ENCODE results near the gene EMC10. TPM values are rescaled to one million over a fixed set of nuclear protein-coding genes. Genes with fewer than 3 reads are reported as not detected.
"Not testable (repeated sequence)": the region's sequence is repeated elsewhere in the genome, so short reads cannot be mapped to it uniquely, and the experiment has no call there.

Gene EMC10
- total RNA-seq, 1 donor from 2014 or later: 70.8 TPM

GRCh38 chr19:50450369-50451222 lies 25.7 kb upstream of the EMC10 start:
- intact Hi-C loops (cut with micrococcal nuclease): no loop called here

DNA sequence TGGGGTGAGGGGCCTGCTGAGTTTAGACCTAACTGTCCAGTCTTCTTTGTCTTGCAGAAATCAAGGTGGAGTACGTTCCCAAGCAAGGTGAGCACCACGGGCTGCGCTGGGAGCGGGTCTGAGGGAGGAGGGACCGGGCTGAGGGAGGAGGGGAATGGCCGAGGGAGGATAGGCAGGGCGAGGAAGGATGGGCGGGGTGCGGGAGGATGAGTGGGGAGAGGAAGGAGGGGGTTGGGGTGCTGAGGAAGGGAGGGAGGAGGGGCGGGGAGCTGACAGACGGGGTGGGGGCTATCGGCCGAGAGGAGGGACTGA lies 25.1 kb upstream of the EMC10 start:
- intact Hi-C loops (cut with micrococcal nuclease): no loop called here

GRCh38 chr19:50453243-50453642 lies 23.1 kb upstream of the EMC10 start:
- intact Hi-C loops (cut with micrococcal nuclease): no loop called here

- intact Hi-C loops (cut with micrococcal nuclease): no loop called here
Measured at GRCh38 chr19:50455992-50456391, 20.3 kb upstream of the EMC10 start.

DNA sequence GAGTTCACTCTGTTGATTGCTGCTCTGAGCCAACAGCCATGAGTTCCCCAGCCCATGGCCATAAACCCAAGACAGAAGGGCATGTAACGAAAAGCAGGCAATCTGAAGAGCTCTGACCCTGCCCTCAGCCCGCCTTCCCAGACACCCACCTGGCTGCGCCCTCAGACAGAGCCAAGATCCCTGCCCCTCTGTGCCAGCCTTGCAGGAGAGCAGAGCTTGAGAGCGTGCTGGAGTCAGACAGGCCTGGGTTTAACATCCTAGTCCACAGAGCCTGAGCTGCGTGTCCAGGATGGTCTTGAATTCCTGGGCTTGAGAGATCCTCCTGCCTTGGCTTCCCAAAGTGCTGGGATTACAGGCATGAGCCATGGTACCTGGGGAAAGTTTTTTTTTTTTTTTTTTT lies 19.0 kb upstream of the EMC10 start:
- intact Hi-C loops (cut with micrococcal nuclease): no loop called here

DNA sequence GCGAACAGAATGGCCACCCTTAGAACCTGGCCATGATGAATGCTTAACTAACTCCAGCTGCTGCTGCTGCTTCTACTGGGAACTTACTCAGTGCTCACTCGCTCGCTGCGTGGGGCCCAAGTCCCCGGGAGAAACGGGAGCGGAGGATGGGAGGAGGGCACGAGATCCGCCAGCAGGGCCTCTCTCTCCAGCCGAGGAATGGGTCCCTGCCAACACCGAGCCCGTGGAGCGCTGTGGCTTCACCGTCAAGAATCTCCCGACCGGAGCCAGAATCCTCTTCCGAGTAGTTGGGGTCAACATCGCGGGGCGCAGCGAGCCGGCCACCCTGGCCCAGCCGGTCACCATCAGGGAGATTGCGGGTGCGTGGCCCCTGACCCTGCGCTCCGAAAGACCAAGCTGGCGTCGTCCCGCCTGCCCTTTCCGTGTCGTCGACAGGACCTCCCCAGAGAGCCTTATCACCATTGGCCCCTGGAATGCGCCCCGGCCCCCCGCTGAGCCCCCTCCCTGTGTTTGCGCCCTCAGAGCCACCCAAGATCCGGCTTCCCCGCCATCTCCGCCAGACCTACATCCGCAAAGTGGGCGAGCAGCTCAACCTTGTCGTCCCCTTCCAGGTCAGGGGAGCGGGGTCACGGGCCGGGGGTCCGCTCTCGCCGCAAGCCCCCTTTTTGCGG lies 17.8 kb upstream of the EMC10 start:
- intact Hi-C loops (cut with micrococcal nuclease): no loop called here

- intact Hi-C loops (cut with micrococcal nuclease): no loop called here
Measured at GRCh38 chr19:50459067-50459456, 17.2 kb upstream of the EMC10 start.

- intact Hi-C loops (cut with micrococcal nuclease): no loop called here
Measured at GRCh38 chr19:50459638-50460037, 16.7 kb upstream of the EMC10 start.

DNA sequence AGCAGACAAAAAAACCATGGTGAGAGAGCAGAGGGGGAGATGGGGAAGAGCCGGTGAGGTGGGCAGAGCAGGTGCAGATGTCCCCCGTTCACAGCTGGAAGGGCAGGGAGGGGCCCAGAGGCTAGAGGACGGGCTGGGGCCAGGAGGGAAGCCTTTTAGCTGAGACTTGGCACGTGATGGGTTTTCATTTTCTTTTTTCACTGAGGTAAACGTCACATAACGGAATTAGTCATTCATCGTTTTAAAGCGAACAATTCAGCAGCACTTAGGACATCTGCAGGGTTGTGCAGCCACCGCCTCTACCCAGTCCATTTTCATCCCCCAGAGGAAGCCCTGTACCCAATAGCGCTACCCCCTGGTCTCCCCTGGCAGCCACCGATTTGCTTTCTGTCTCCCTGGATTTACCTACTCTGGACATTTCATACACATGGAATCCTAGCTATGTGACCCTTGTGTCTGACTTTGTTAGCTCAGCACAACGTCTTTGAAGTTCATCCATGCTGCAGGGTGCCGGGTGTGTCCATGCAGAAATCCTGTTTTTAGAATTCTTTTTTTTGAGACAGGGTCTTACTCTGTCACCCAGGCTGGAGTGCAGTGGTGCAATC lies 16.0 kb upstream of the EMC10 start:
- intact Hi-C loops (cut with micrococcal nuclease): no loop called here

- intact Hi-C loops (cut with micrococcal nuclease): loop anchor here (1.0 kb wide), 2 partner anchors 93 to 104 kb away; no protein-coding TSS in a partner anchor
Measured at GRCh38 chr19:50461066-50461875, 15.0 kb upstream of the EMC10 start.

- intact Hi-C loops (cut with micrococcal nuclease): no loop called here
Measured at GRCh38 chr19:50462970-50463369, 13.3 kb upstream of the EMC10 start.

GRCh38 chr19:50464348-50464747 lies 12.0 kb upstream of the EMC10 start:
- intact Hi-C loops (cut with micrococcal nuclease): no loop called here

DNA sequence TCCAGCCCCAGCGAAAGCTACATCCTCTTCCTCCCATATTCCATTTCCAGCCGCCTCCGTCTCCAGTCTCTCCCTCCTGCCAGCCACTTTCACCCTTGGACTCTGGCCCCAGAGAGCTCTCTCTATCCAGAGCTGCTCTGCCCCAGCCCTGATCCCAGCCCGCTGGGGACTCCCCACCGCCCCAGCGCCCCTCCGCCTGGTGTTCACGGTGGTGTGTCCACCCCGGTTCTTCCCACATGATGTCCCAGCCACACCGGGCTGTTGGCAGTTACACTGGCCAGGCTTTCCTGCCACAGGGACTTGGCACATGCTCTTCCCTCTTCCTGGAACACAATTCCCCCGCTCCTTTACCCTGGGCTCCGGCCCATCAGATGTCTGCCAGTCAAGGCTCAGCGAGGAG lies 11.3 kb upstream of the EMC10 start:
- intact Hi-C loops (cut with micrococcal nuclease): no loop called here

DNA sequence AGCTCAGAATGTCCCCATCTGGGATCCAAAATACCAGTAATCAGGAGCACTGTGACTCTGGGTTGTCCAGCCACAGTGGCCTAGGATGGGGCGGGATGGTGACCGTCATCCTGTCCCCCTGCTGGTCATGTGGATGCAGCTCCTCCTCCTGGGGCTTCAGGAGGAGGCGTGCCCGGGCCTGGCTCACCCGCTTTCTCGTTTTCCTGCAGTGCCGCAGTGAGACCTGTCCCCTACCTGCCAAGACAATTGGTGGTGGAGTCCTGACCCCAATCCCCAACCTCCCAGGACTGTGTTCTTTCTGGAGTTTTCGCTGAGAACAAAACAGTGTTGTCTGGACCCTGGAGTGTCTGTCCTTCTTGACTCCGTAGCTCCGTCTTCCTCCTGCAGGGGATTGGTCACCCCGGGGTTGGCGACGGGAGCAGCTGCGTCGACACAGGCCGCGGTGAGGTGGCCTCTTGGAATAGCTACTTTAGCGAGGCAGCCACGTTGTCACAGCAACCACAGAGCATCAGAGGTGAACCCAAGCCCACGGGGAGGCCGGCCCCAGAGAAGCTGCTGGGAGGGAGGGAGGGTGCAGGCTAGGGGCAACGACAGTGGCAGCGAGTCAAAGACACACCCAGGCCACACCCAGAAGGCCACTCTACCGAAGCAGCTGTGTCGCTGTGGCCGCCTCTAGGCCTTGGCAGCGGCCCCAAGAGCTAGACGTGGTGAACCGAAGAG lies 10.2 kb upstream of the EMC10 start:
- intact Hi-C loops (cut with micrococcal nuclease): no loop called here

DNA sequence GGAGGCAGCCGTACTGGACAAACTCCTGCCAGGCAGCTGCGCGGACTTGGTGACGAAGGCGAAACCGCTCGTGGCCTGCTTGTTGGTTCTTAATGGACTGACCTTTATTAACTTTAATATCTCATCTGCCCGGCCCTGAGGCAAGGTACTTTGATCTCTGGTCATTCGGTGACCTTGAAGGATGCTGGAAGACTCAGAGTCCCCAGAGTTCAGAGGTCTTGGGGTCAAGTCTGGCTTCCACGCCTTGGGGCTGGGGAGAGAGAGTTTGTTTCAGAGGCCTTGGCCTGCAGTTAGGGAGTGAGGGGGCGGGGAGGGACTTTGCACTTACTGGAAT lies 9.6 kb upstream of the EMC10 start:
- intact Hi-C loops (cut with micrococcal nuclease): no loop called here

DNA sequence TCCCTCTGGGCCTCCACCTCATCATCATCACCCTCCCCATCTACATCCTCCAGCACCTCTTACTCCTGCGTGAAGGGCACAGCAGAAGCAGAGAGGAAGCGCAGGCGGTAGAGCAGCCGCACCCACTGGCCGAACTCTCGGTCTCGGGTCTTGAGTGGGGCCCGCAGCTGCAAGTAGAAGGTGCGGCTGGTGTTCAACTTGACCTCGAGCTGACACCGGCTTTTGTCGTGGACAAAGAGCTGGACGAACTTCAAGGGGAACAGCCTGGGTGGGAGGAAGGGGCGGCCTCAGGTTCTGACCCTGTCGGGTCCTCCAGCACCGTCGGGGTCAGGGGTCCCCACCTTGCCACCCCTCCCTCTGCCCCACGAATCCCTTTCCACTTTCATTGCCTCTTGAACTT lies 8.7 kb upstream of the EMC10 start:
- intact Hi-C loops (cut with micrococcal nuclease): no loop called here

DNA sequence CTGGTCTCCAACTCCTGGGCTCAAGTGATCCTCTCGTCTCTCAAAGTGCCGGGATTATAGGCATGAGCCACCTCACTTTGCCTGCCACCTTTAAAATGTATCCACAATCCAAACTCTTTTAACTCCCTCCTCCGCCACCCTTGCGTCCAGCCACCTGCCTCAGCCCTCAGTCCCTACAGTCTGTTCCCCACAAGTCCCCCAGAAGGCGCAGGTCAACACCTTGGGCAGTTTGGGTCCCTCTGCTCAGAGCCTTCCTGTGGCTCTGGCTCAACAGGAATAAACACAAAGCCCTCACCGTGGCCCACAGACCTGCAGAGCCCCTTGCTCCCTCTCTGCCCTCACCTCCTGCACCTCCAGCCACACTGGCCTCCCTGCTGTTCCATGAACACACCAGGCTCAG lies 7.5 kb upstream of the EMC10 start:
- intact Hi-C loops (cut with micrococcal nuclease): no loop called here

- intact Hi-C loops (cut with micrococcal nuclease): not testable (repeated sequence)
Measured at GRCh38 chr19:50473336-50473735, 3.0 kb upstream of the EMC10 start.

- intact Hi-C loops (cut with micrococcal nuclease): no loop called here
Measured at GRCh38 chr19:50475101-50475568, 1.2 kb upstream of the EMC10 start.

GRCh38 chr19:50475736-50476223 lies 527 bp upstream of the EMC10 start:
- intact Hi-C loops (cut with micrococcal nuclease): loop anchor here (1.0 kb wide), 3 partner anchors 36 to 118 kb away; partner anchors contain the start of genes JOSD2 and NR1H2

DNA sequence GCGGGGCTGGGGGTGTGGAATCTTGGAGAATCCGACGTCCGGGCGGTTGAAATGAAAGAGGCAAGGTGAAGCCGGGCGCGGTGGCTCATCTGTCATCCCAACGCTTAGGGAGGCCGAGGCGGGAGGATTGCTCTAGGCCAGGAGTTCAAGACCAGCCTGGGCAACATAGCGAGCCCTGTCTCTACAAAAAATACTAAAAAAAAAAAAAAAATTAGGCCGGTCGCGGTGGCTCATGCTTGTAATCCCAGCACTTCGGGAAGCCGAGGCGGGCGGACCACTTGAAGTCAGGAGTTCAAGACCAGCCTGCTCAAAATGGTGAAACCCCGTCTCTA lies 566 bp downstream of the EMC10 start:
- intact Hi-C loops (cut with micrococcal nuclease): loop anchor here (1.0 kb wide), 3 partner anchors 34 to 120 kb away; partner anchors contain the start of genes JOSD2 and NR1H2
